ENCODE results near the gene GADD45G.

GADD45G gene

GRCh38 chr9:89610391-89610925 lies 5.6 kb downstream of the GADD45G start:
- no peak for DNase-seq

- DNase-seq: no peak
These were observed 6.6 kb downstream of the GADD45G start for GRCh38 chr9:89611425-89611824.

GRCh38 chr9:89612566-89613278 lies 7.9 kb downstream of the GADD45G start:
- DNase-seq: no peak

- DNase-seq: peak; percentile 68
These were observed 9.4 kb downstream of the GADD45G start for GRCh38 chr9:89613912-89614892.

GRCh38 chr9:89615661-89616060 lies 10.8 kb downstream of the GADD45G start:
- DNase-seq: no peak

GRCh38 chr9:89616411-89616810 lies 11.6 kb downstream of the GADD45G start:
- no peak for DNase-seq

- DNase-seq: no peak
These were observed 13.2 kb downstream of the GADD45G start for GRCh38 chr9:89617978-89618377.

GRCh38 chr9:89619019-89619418 lies 14.2 kb downstream of the GADD45G start:
- DNase-seq: no peak

- no peak for DNase-seq
These were observed 14.8 kb downstream of the GADD45G start for GRCh38 chr9:89619424-89620138.

- DNase-seq: no peak
These were observed 16.2 kb downstream of the GADD45G start for GRCh38 chr9:89621031-89621430.

GRCh38 chr9:89621676-89622075 lies 16.9 kb downstream of the GADD45G start:
- no peak for DNase-seq

GRCh38 chr9:89622933-89623861 lies 18.4 kb downstream of the GADD45G start:
- DNase-seq: no peak

- no peak for DNase-seq
These were observed 19.2 kb downstream of the GADD45G start for GRCh38 chr9:89623925-89624420.

- no peak for DNase-seq
These were observed 21.2 kb downstream of the GADD45G start for GRCh38 chr9:89625721-89626687.

- DNase-seq: no peak
These were observed 22.0 kb downstream of the GADD45G start for GRCh38 chr9:89626741-89627265.

- DNase-seq: no peak
These were observed 23.8 kb downstream of the GADD45G start for GRCh38 chr9:89628601-89629000.

- DNase-seq: no peak
These were observed 24.5 kb downstream of the GADD45G start for GRCh38 chr9:89629081-89629976.

- DNase-seq: no peak
These were observed 25.7 kb downstream of the GADD45G start for GRCh38 chr9:89630508-89630907.

GRCh38 chr9:89631384-89631783 lies 26.6 kb downstream of the GADD45G start:
- DNase-seq: peak; percentile 47

Data from NCI-H226 (cell line).